Measurements from ENCODE around the gene WDR75.

Gene WDR75

DNA sequence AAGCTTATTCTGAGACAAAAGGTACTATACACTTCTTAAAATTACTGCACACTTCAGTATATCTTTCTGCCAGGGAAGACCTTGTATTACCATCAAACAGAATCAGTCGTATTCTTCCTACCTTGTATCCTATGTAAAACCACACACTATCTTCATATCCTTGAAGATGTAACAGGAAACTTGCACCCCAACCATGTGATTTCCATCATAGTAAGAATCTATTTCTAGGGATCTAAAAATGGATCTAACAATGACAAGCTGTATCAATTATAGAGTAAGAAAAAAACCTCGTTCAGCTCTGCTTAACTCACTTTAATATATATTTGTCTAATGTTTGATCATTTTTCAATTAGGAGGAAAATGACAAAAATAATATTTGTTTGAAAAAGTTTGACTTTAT, 60.2 kb downstream of the WDR75 start:
- FAIRE-seq, result no peak

DNA sequence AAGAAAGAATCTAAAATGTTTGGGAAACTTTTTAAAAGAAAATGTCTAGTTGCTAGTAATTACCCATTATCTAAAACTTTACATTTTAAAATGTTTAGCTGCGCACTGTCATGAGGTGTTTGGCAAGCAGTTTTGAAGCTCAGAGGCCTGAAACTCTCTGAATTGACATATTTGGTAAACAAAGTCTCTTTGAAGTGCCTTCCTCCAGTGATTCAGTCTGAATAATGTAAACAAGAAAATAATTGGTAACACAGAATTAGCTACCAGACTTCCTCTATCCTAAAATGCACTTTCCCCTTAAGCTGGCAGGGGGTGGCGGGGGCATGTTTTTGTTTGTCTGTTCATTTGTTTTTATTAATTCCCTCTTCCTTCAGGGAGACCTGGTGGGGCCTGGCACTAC, 61.4 kb downstream of the WDR75 start:
- FAIRE-seq, result peak; percentile 29

DNA sequence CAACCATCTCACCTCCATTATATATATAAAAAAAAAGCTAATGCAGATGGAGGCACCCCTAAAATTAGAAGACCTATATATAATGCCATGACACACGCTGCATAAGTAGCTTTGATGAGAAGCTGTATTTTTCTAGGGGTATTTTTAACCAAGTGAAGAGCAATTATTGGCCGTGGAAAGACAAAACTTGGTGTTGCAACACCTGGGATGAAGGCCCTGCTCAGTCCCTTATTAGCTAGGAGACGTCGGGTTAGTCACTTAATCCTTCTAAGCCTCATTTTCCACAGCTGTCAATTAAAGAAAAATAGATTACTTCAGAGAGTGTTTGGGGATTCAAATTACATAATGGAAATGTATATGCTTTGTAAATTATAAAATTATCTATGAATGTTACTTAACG, 63.0 kb downstream of the WDR75 start:
- no peak for FAIRE-seq

DNA sequence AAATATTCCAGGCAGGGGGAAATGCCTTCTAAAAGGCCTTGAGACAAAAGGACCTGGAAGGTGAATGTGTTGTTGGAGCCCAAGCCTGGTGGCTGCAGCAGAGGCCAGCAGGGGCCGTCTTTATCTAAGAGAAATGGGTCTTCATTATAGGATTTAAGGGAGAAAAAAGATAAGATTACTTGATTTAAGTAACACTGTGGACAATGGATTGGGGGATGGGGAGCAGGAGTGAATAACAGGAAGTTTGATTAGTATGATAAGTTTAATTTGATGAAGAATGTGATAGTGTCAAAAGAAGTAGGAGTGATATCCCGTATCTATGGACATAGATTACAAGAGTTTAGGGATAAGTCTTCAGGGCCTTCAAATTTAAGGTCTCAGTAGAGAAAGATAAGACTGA, 64.2 kb downstream of the WDR75 start:
- FAIRE-seq, result no peak

DNA sequence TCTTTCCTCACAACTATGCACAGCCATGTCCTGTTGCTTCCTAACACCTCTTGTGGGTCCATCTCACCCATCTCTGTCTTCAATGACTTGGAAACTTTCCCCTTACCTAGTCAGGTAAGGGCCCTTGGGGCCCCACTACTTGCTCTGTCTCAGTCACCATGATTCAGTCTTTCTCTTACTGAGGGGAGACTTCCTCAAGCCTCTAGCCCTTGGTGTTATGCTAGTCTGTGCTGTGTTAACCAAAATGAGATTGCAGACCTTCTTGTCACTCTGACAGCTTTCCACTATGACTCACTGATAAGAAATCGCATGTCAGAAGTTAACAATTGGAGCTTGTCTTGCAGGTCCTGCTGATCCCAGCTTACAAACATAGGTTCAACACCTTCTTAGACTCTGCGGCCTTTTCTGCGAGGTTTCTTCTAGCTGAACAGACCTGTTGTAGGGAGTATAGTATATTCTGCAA, 65.3 kb downstream of the WDR75 start:
- no peak for FAIRE-seq

DNA sequence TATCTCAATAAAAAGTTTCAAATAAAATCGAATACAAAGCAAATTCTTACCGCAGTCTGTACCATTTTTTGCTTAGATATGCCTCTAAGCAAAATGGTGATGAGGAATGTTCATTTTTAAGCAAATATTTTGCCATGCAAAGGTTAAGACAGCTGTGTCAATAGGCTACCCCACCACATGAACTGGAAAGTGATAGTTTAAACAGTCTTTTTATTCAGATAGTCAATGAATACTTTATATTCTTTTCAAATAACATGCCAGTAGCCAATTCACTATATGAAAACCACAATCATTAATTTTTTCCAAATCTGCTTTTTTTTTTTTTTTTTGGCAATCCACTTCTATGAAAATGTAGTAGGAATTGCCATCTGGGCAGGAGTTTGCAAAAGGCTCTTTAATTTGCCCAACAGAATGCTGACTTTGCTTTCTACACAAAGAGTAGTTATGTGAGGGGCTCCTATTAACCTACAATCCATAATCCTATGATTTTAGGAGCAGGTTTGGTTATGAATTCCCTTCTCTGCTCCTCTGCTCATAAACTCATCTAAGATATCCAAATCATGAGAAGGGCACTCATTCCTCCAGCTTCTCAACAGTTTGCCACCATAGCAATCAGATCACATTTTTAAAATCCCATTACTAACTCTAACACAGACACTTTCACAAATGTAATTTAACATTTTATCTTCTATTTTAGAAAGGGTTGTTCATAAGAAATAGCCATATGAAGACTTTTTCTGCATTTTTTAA, 70.1 kb downstream of the WDR75 start:
- FAIRE-seq, result no peak

DNA sequence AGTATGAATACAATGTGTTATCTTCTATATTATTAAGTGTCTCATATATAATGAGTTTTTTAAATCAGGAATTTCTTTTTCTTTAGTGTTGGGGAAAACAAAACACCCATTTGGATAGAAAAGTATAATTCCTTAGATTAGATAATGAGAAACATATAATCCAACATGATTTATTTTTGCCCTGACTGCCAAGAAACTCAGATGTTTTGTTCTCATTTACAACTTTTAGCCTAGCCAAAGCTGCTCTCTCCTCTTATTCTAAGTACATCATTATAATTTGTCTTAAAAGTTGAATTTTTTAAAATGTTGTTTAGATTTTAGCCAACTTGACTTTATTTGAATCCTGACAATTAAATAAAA, 70.7 kb downstream of the WDR75 start:
- FAIRE-seq, result peak; percentile 97

DNA sequence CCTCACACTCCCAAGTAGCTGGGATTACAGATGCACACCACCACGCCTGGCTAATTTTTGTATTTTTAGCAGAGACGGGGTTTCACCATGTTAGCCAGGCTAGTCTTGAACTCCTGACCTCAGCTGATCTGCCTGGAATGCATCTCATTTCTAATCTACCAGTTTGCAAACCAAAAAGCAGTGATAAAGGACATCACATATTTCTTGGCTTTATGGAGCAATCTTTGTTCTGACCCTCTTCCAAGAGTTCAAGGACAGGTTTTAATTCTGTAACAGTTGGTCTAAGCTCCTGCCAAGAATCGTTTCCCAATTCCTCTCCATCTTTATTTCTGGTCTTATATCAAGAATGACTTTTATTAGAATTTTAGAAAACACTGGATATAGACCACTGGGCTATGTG, 71.6 kb downstream of the WDR75 start:
- FAIRE-seq, result no peak

DNA sequence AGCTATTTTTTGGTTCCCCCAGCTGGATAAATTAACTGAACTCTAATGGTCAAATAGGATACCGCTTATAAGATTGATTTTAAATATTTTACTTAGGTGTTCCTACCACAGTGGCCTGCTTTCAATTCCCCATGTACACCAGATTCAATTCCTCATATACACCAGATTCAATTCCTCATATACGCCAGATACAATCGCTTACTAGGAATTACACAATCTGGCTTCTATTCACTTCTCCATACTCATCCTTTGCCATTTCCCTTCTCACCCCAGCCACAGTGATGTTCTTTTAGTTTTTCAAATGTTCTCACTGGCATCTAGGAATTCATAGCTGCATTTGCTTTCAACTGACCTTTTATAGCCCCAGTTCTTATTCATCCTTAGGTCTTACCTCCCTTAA, 72.8 kb downstream of the WDR75 start:
- no peak for FAIRE-seq

DNA sequence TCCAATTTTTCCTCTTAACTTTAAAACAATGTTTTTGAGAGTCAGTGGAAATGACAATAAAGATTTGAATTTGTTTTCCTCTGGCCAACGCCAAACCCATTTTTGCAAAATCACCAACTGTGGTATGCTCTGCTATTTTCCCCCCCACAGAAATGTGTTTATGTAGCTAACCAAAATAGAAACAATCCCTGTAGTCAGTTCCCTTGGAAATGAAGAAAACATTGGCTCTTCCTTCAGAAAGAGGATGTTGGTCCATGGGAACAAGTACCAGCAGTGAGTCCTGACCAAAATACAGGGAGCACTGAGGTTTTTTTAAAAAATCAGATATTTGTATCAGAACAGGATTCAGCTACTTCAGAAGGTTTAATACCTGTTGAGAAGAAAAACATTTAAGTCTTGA, 74.0 kb downstream of the WDR75 start:
- FAIRE-seq, result peak; percentile 79

DNA sequence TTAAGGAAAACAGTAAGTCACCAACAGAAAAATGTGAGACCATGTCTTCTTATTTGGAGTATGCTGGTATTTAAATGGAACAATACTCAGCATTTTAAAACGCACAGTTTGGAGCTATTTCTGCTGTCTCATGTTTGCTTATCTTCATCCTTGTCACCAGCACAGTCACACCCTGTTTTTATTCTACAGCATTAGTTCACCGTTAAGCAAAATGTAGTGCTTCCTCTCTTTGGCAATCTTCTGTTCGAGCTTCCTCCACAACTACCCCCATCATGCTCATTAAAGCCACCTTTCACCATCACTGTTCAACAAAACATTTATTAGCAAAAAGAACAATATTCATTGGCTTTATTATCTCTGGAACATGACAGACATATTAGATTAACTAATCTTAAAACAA, 75.3 kb downstream of the WDR75 start:
- no peak for FAIRE-seq

DNA sequence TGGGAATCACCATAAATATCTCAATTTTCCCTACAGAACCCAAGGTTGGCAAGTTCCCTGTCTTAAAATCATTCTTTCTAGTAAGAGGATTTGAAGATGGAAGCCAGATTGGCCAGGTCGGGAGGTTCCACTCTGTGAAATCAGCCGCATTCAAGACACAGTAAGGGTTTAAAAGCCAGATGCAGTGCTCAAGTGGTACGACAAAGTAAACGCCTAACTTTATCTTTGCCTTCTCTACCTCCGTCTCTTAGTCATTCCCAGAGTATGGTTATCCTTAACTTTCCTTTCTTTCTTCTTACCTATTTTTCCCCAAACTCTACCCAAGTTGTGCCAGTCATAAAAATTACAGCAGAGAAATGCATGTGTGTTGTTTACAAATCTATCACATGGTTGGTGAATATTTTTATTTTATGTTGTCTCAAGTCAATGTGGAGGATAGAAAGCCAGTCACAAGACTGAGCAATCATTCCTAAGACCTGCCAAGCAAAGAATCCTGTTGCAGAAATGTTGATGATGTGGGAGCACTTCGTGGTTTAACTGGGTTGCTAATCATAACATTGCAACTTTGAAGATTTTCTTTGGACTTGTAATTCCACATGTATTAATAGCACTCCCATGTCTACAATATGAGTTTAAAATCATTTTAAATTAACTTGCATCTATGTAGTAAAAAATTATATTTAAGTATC, 76.7 kb downstream of the WDR75 start:
- no peak for FAIRE-seq

DNA sequence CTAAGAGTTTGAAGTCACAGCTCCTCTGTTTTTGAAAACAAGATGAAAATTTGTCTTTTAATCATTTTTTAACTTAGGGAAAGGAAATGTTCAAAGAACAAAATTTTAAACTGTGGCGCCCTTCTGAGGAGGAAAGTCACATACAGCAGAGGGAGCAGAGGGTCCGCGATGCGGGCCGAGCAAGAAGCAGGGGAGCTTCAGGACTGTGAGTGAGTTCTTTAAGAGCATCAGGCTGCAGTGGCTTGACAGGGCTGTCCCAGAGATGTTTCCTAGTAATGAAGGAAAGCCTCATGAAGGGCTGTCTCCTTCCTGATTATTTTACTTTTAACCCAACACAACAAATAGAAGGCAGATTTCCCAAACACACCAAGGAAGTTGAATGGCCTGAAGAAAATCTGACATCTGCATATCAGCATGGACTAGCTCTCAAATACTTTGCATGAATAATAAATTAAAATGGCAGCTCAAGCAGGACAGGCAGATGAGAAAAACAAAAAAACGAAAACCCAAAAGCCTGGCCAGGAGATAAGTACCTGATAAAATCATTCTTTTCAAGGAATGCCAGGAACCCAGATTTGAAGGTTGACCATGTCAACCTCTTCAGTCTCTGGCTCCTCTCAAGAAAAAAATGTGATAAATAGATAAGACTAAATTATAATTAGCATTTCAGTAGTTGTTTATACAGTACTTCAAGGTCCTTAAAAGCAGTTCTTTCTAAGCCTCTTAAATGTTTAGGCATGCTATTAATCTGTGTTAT, 78.5 kb downstream of the WDR75 start:
- no peak for FAIRE-seq

DNA sequence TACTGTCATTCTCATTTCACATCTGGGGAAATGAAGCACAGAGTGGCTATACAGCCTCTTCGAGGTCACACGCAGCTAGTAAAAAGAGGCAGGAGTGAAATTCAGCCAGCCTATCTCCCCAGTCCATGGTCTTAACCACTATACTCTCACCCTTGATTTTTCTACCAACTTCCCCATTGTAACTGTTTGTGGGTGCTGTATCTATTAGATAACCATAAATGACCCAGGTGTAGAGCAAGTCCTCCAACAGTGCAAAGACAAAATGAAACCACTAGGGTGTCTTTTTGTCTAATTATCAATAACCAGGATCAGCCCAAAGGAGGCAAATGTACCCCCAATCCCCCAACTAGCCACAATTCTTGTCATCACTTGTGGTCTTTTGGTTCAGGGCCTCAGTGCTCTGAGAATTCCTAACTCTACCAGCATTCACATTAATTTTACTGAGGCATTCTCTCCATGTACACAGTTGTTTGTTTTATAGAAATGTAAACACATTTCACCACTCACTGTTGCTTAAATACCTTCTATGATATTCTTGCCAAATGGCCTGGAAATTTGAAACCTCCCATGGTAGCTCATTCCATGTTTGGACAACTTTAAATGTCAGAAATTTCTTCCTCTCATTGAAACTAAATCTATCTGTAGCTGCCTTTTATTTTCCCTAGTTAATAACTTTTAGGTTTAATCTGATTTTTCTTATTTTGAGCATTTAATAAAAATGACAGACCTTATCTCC, 80.6 kb downstream of the WDR75 start:
- peak; percentile 99 for FAIRE-seq

DNA sequence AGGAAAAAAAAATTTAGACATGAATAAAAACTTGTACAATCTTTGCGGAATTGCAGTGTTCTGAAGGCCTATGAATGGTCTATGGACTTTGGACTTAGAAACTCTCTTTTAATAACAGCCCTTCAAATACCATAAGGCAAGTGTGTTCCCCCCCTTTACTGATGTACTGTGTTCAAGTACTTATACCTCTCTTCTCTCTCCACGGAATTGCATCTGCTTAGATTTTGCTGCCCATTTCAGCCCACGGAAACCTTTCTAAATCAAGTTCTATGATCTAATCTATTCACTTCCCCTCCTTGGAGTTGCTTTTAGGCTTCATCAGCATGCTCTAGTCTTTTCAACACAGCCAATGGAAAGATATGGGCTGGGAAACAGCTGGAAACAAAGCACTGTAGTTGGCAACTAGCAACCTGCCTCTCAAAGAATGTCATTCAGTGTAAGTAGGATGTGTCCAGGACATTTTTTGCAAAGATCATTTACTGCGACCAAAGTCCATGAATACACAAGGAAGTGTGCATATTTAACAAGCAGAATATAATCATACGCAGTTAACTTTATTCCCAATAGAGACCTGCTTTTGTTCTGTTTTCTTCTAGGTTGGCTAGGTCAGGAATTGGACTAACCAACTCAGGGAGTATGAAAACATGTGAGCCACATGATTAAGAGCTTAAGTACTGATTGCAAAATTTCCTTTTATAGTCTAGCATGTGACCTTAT, 81.3 kb downstream of the WDR75 start:
- peak; percentile 72 for FAIRE-seq

DNA sequence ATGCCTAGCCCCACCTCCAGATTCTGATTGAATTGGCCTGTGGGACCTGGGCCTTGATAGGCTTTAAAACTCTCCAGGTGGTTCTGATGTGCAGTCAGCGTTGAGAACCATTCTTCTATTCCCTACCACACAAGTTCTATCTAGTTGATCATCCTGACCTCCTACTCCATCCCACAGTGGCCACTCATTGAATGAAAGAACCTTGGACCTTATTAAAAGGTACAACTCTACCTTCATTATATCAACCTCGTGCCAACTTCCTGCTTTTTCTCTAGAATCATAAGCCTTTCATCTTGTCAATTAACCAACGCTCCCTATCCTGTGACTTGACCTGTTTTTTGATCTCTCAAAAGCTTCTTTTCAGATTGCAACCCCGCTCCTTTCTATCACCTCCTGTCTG, 83.5 kb downstream of the WDR75 start:
- FAIRE-seq, result no peak

Measured in endometrium (tissue), 2 donors.